Neural cell (in vitro differentiated cells): Measurements from ENCODE around the gene RNF181. TPM values are rescaled to one million over a fixed set of nuclear protein-coding genes. Genes with fewer than 3 reads are reported as not detected.

ENCODE experiments used
- H2AFZ ChIP-seq: fragments of 200-600, 300-800 bp; sonication (generic), shearing (Covaris generic); 2 replicates; pipeline ENCODE4 v1.6.0; 2014; ENCODE audit warnings: low read depth, mild to moderate bottlenecking, antibody characterized with exemption, low read length, moderate library complexity
- H3F3A ChIP-seq: fragments of 200-600 bp; shearing (Covaris generic); 2 replicates; pipeline ENCODE4 v1.6.1; 2016; ENCODE audit warnings: mild to moderate bottlenecking, moderate library complexity, mixed read lengths, antibody characterized with exemption, low read length; ENCODE audit not compliant: insufficient read depth, poor library complexity, severe bottlenecking
- H3K27ac ChIP-seq: fragments of 200-600, 300-800 bp; sonication (generic), shearing (Covaris generic); 2 replicates; pipeline ENCODE4 v1.5.1; 2014; ENCODE audit warnings: mild to moderate bottlenecking, low read length, moderate library complexity
- H3K27me3 ChIP-seq: fragments of 300-800, 200-600 bp; sonication (generic), shearing (Covaris generic); 2 replicates; pipeline ENCODE4 v1.6.0; 2014; ENCODE audit warnings: mild to moderate bottlenecking, low read depth, low read length, moderate library complexity; ENCODE audit not compliant: insufficient read depth
- H3K36me3 ChIP-seq: fragments of 300-800, 200-600 bp; sonication (generic), shearing (Covaris generic); 2 replicates; pipeline ENCODE4 v1.5.1; 2014; ENCODE audit warnings: mild to moderate bottlenecking, antibody characterized with exemption, low read length, moderate library complexity; ENCODE audit not compliant: insufficient read depth
- H3K4me2 ChIP-seq: fragments of 300-800, 200-600 bp; sonication (generic), shearing (Covaris generic); 2 replicates; pipeline ENCODE4 v1.6.0; 2014; ENCODE audit warnings: mild to moderate bottlenecking, low read length
- H3K4me3 ChIP-seq: fragments of 300-800, 200-600 bp; sonication (generic), shearing (Covaris generic); 2 replicates; pipeline ENCODE4 v1.5.1; 2014; ENCODE audit warnings: mild to moderate bottlenecking, low read length, moderate library complexity
- H3K79me2 ChIP-seq: fragments of 200-600 bp; shearing (Covaris generic); replicated peaks from 2 replicates; pipeline ENCODE4 v1.6.0; 2014; ENCODE audit warnings: mild to moderate bottlenecking, low read length, moderate library complexity; ENCODE audit not compliant: insufficient read depth
- H3K9ac ChIP-seq: fragments of 300-800, 200-600 bp; sonication (generic), shearing (Covaris generic); 2 replicates; pipeline ENCODE4 v1.6.1; 2016; ENCODE audit warnings: mild to moderate bottlenecking, low read length, mixed read lengths
- H3K9me2 ChIP-seq: fragments of 200-600 bp; shearing (Covaris generic); 2 replicates; pipeline ENCODE4 v1.6.1; 2016; ENCODE audit warnings: mild to moderate bottlenecking, low read length, mixed read lengths; ENCODE audit not compliant: insufficient read depth
- H3K9me3 ChIP-seq: fragments of 200-600, 300-800 bp; sonication (generic), shearing (Covaris generic); 2 replicates; pipeline ENCODE4 v1.6.1; 2016; ENCODE audit warnings: mild to moderate bottlenecking, mixed run types, low read length, moderate library complexity, mixed read lengths
- H4K20me1 ChIP-seq: fragments of 200-600 bp; shearing (Covaris generic); 2 replicates; pipeline ENCODE4 v1.6.1; 2016; ENCODE audit warnings: mild to moderate bottlenecking, mixed run types; ENCODE audit not compliant: insufficient read depth
- EP300 ChIP-seq: fragments of 450-650 bp; conservative IDR thresholded peaks from 2 replicates; pipeline ENCODE4 v1.6.1; 2014; ENCODE audit warnings: antibody characterized with exemption, mild to moderate bottlenecking, moderate library complexity; ENCODE audit not compliant: poor library complexity, severe bottlenecking
- EZH2 ChIP-seq: fragments of 200-600, 300-800 bp; shearing (Covaris generic), sonication (generic); IDR thresholded peaks from 2 replicates; pipeline ENCODE4 v1.6.1; 2014; ENCODE audit warnings: antibody characterized with exemption, low read length, borderline replicate concordance, mild to moderate bottlenecking; ENCODE audit not compliant: insufficient read depth, poor library complexity, severe bottlenecking
- MXI1 ChIP-seq: fragments of 450-650 bp; conservative IDR thresholded peaks from 2 replicates; pipeline ENCODE4 v1.6.1; 2014; ENCODE audit warnings: antibody characterized with exemption, mild to moderate bottlenecking; ENCODE audit not compliant: poor library complexity, severe bottlenecking
- POLR2AphosphoS5 ChIP-seq: IDR thresholded peaks from 2 replicates; pipeline ENCODE4 v1.6.1; 2012
- RAD21 ChIP-seq: fragments of 450-650 bp; conservative IDR thresholded peaks from 2 replicates; pipeline ENCODE4 v1.6.1; 2014; ENCODE audit warnings: antibody characterized with exemption, mild to moderate bottlenecking, moderate library complexity
- REST ChIP-seq: IDR thresholded peaks from 2 replicates; pipeline ENCODE4 v1.6.1; 2012; ENCODE audit warnings: borderline replicate concordance
- SMC3 ChIP-seq: fragments of 450-650 bp; conservative IDR thresholded peaks from 2 replicates; pipeline ENCODE4 v1.6.1; 2014; ENCODE audit warnings: antibody characterized with exemption, mild to moderate bottlenecking, moderate library complexity; ENCODE audit not compliant: poor library complexity
- TAF1 ChIP-seq: IDR thresholded peaks from 2 replicates; pipeline ENCODE4 v1.6.1; 2012; ENCODE audit warnings: low read depth
- polyA plus RNA-seq: library from polyadenylated mRNA; depleted of rRNA; stranded (reverse); fragments of >200 nt; gene quantifications from 2 replicates; pipeline ENCODE4 v1.2.3, GENCODE V29; 2014
- TF ChIP-seq, protein P1 (sequence below): fragments of 450-650 bp; IDR thresholded peaks from 2 replicates; pipeline ENCODE4 v1.5.1; 2014; ENCODE audit warnings: antibody characterized with exemption, mild to moderate bottlenecking, moderate library complexity; ENCODE audit not compliant: poor library complexity, severe bottlenecking

Gene RNF181
- polyA plus RNA-seq, 1 donor from 2014 or later, result 330 TPM

DNA sequence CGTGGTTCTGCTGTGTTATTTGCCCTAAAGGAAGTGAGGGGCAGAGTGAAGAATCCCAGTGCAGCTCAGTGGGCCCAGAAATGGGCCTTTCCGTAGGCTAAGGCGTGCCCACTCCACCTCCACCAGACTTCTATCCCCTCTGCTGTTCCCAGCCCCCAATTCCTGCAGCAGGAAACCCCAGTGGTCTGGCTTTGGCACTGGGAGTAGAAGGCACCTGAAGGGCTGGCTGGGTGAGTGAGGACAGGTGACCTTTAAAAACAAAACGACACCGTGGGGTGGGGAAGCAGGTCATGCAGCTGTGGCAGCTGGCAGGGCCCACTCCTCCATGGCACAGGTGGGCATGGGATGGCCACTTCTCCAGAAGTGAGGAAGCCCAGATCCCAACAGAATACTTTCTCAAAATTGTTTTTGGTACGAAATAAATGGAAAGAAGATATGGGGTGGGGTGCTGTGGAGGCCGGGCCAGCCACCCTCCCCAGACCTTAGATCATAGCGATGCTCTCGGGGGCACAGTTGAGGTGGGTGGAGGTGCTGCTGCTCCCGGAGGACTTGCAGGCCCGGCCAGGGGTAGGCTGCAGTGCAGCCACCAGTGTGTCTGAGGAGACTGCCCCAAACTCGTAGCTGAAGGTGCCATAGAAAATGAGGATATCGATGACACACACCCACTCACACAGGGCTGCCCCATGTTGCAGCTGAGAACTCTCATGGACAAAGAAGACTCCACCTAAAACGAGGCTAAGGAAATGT, 3.2 kb downstream of the RNF181 start:
- TF ChIP-seq RAD21 (no peak), TAF1 (no peak), REST (no peak), EP300 (no peak), EZH2 (no peak), MXI1 (no peak), SMC3 (no peak), POLR2AphosphoS5 (no peak)
- TF ChIP-seq, protein P1, sequence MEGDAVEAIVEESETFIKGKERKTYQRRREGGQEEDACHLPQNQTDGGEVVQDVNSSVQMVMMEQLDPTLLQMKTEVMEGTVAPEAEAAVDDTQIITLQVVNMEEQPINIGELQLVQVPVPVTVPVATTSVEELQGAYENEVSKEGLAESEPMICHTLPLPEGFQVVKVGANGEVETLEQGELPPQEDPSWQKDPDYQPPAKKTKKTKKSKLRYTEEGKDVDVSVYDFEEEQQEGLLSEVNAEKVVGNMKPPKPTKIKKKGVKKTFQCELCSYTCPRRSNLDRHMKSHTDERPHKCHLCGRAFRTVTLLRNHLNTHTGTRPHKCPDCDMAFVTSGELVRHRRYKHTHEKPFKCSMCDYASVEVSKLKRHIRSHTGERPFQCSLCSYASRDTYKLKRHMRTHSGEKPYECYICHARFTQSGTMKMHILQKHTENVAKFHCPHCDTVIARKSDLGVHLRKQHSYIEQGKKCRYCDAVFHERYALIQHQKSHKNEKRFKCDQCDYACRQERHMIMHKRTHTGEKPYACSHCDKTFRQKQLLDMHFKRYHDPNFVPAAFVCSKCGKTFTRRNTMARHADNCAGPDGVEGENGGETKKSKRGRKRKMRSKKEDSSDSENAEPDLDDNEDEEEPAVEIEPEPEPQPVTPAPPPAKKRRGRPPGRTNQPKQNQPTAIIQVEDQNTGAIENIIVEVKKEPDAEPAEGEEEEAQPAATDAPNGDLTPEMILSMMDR, result no peak
- Histone ChIP-seq H3K4me2 (no peak overlapping the region), H3F3A (no peaks in the 10 kb centered on the region), H4K20me1 (no peaks in the 10 kb centered on the region), H3K9me2 (no peaks in the 10 kb centered on the region), H3K27me3 (no peaks in the 10 kb centered on the region), H2AFZ (no peak overlapping the region), H3K9ac (no peak overlapping the region), H3K79me2 (peaks cover 11% of the 10 kb centered on the region), H3K9me3 (no peaks in the 10 kb centered on the region), H3K27ac (no peak overlapping the region), H3K4me3 (no peak overlapping the region), H3K36me3 (no peaks in the 10 kb centered on the region)

DNA sequence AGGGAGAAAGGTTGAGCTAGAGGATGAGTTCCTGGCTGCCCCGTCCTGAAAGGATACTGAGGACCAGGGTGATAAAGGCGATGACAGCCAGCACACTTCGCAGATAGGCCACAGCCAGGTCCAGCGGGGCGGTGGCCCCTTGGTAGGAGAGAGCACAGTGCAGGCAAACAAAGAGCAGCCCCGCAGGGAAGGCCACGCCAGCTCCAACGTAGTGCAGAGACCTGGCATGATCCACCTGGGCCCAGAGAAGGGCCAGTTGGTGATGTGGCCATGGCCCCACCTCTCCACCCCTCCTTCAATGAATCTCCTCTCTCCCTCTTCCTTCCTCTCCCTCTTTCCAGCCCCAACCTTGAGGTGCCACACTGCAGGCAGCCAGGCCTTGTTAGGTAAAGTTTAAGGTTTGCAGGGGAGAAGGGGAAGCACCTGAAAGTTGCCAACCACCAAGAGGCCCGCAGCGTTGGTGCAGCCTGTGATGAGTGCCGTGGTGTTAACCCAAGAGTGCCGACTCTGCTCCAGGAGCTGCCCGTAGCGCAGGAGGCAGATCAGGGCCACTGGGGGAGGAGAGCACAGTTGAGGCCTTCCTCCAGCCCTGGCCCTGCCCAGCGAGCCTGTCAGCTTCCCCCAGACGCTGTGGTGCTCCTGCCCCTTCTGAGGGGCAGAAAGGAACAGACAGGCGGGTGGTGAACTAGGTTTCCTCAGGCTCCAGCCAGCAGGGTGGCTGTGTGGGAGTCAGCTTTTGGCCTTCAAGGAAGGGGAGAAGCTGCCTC, 4.1 kb downstream of the RNF181 start:
- Histone ChIP-seq H3K4me3 (no peak overlapping the region), H3K9me3 (no peaks in the 10 kb centered on the region), H3K36me3 (no peaks in the 10 kb centered on the region), H4K20me1 (no peaks in the 10 kb centered on the region), H3K27me3 (no peaks in the 10 kb centered on the region), H3K79me2 (peaks cover 11% of the 10 kb centered on the region), H2AFZ (no peak overlapping the region), H3K4me2 (no peak overlapping the region), H3F3A (no peaks in the 10 kb centered on the region), H3K9me2 (no peaks in the 10 kb centered on the region), H3K9ac (no peak overlapping the region), H3K27ac (no peak overlapping the region)
- no peak for TF ChIP-seq EP300
- no peak for TF ChIP-seq TAF1
- TF ChIP-seq, protein P1, result no peak
- TF ChIP-seq REST, result no peak
- no peak for TF ChIP-seq POLR2AphosphoS5
- TF ChIP-seq MXI1, result no peak
- TF ChIP-seq SMC3, result no peak
- TF ChIP-seq RAD21, result no peak
